HepG2 (cell line): ENCODE results near the gene NAPB. TPM values are rescaled to one million over a fixed set of nuclear protein-coding genes. Genes with fewer than 3 reads are reported as not detected.

Experiments used
- ARNT2 ChIP-seq: sonication (generic); formaldehyde crosslinking; IDR thresholded peaks from 2 replicates; pipeline ENCODE4 v1.8.0; 2022; ENCODE audit warnings: mild to moderate bottlenecking, low read depth, missing genetic modification reagents, moderate library complexity
- DPF2 ChIP-seq: sonication (generic); formaldehyde crosslinking; IDR thresholded peaks from 2 replicates; pipeline ENCODE4 v1.4.0; 2020; ENCODE audit warnings: mild to moderate bottlenecking, low read depth, missing genetic modification reagents, borderline replicate concordance
- ELF4 ChIP-seq: sonication (generic); formaldehyde crosslinking; IDR thresholded peaks from 2 replicates; pipeline ENCODE4 v1.5.0; 2020; ENCODE audit warnings: missing genetic modification reagents, mild to moderate bottlenecking, moderate library complexity, borderline replicate concordance
- ISX ChIP-seq: sonication (generic); formaldehyde crosslinking; conservative IDR thresholded peaks from 2 replicates; pipeline ENCODE4 v1.5.0; 2020; ENCODE audit warnings: missing genetic modification reagents
- KLF9 ChIP-seq: IDR thresholded peaks from 2 replicates; pipeline ENCODE4 v1.6.1; 2016; ENCODE audit warnings: low read depth
- NR2F6 ChIP-seq, 2 experiments: IDR thresholded peaks; 2 replicates each; pipeline ENCODE4 v1.6.1; 2016; ENCODE audit warnings: antibody characterized with exemption in 1 of 2, mild to moderate bottlenecking in 1 of 2
- PAX8 ChIP-seq: sonication (generic); formaldehyde crosslinking; IDR thresholded peaks from 2 replicates; pipeline ENCODE4 v1.8.0; 2022; ENCODE audit warnings: mild to moderate bottlenecking, missing genetic modification reagents, borderline replicate concordance
- RFXANK ChIP-seq: IDR thresholded peaks from 2 replicates; pipeline ENCODE4 v1.6.1; 2016
- TAF1 ChIP-seq: sonication (generic); formaldehyde crosslinking; IDR thresholded peaks from 2 replicates; pipeline ENCODE4 v1.4.0; 2020; ENCODE audit warnings: missing genetic modification reagents
- ZNF160 ChIP-seq: sonication (generic); formaldehyde crosslinking; IDR thresholded peaks from 2 replicates; pipeline ENCODE4 v1.8.0; 2022; ENCODE audit warnings: mild to moderate bottlenecking, inconsistent platforms, missing genetic modification reagents
- ZNF230 ChIP-seq: sonication (generic); formaldehyde crosslinking; IDR thresholded peaks from 2 replicates; pipeline ENCODE4 v1.4.0; 2020; ENCODE audit warnings: mild to moderate bottlenecking, missing genetic modification reagents
- ZNF264 ChIP-seq: sonication (generic); formaldehyde crosslinking; IDR thresholded peaks from 2 replicates; pipeline ENCODE4 v1.4.0; 2020; ENCODE audit warnings: missing genetic modification reagents
- ZNF547 ChIP-seq: sonication (generic); formaldehyde crosslinking; IDR thresholded peaks from 2 replicates; pipeline ENCODE4 v1.5.1; 2020; ENCODE audit warnings: mild to moderate bottlenecking, missing genetic modification reagents
- ZNF746 ChIP-seq: sonication (generic); formaldehyde crosslinking; IDR thresholded peaks from 2 replicates; pipeline ENCODE4 v1.8.0; 2022; ENCODE audit warnings: mild to moderate bottlenecking, missing genetic modification reagents
- ZNF777 ChIP-seq: sonication (generic); formaldehyde crosslinking; IDR thresholded peaks from 2 replicates; pipeline ENCODE4 v1.4.0; 2020; ENCODE audit warnings: missing genetic modification reagents
- polyA plus RNA-seq, 8 experiments: library from polyadenylated mRNA; depleted of rRNA in 3 of 8; stranded (reverse) in 7 of 8; unstranded in 1 of 8; fragments of >200 nt; fragmentation: Illumina TruSeq in 4 of 8; extraction: Trizol in 4 of 8; gene quantifications; 2 replicates each; pipeline versions ENCODE4 v1.2.1 to v1.2.3, GENCODE V29; 2011 to 2016; ENCODE audit warnings: low read depth in 4 of 8, missing spikeins in 1 of 8, mixed read lengths in 1 of 8; ENCODE audit not compliant: insufficient read depth in 1 of 8
- total RNA-seq, 5 experiments: library from RNA; depleted of rRNA; stranded (reverse); fragments of >200 nt; fragmentation: Illumina TruSeq; extraction: Trizol; gene quantifications; 2 replicates each; pipeline ENCODE4 v1.2.3, GENCODE V29; 2016; ENCODE audit warnings: low read depth in 1 of 5
- TF ChIP-seq, protein P1 (sequence below): sonication (generic); formaldehyde crosslinking; IDR thresholded peaks from 2 replicates; pipeline ENCODE4 v1.4.0; 2020; ENCODE audit warnings: missing genetic modification reagents
- TF ChIP-seq, protein P2 (sequence below): sonication (generic); formaldehyde crosslinking; IDR thresholded peaks from 2 replicates; pipeline ENCODE4 v1.4.0; 2020; ENCODE audit warnings: missing genetic modification reagents, borderline replicate concordance
- TF ChIP-seq, protein P3 (sequence below): IDR thresholded peaks from 2 replicates; pipeline ENCODE4 v1.6.1; 2016; ENCODE audit warnings: missing compliant biosample characterization, missing genetic modification reagents, borderline replicate concordance
- TF ChIP-seq, protein P4 (sequence below): sonication (generic); formaldehyde crosslinking; IDR thresholded peaks from 2 replicates; pipeline ENCODE4 v1.5.1; 2020; ENCODE audit warnings: missing genetic modification reagents, mild to moderate bottlenecking, borderline replicate concordance
- TF ChIP-seq, protein P5 (sequence below): sonication (generic); formaldehyde crosslinking; IDR thresholded peaks from 2 replicates; pipeline ENCODE4 v1.5.0; 2020; ENCODE audit warnings: mild to moderate bottlenecking, missing genetic modification reagents, borderline replicate concordance

NAPB gene
- total and polyA plus RNA-seq, 2 of the 13 experiments (the other 11 are each of a cell fraction or from before 2014, with no cell fraction given): 15.2 to 16.1 TPM

DNA sequence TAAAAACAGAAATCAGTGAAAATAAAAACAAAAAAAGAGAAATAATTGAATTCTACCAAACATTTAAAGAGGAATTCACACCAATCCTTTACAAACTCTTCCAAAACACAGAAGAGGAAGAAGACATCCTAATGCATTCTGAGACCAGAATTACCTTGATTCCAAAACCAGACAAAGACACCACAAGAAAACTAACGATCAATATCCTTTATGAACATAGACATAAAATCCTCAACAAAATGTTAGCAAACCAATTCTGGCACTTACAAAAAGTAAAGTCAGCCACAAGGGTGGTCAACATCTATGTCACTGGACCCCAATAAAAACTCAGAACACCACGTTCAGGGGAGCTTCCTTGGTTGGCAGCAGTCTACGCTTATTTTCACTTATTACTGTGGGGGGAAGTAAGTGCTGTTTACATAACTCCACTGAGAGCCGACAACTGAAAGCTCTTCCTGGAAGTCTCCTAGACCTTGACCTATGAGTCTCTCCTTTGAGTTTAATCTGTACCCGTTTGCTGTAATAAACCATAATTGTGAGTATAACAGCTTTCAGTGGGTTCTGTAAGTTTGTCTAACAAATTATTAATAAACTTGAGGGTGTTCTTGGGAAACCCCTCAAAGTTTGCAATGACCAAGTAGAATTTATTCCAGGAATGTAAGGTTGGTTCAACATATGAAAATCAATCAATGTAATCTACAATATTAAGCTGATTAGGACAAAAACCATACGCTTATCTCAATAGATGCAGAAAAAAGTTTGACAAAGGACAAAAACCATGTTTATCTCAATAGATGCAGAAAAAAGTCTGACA is 34.8 kb downstream of the NAPB start (continued):
- TF ChIP-seq KLF9: no peak
- TF ChIP-seq ZNF160 (CRISPR knock-in tag): no peak
- TF ChIP-seq ZNF230 (CRISPR knock-in tag): no peak
- no peak for TF ChIP-seq ARNT2 (CRISPR knock-in tag)
- TF ChIP-seq, protein P1, sequence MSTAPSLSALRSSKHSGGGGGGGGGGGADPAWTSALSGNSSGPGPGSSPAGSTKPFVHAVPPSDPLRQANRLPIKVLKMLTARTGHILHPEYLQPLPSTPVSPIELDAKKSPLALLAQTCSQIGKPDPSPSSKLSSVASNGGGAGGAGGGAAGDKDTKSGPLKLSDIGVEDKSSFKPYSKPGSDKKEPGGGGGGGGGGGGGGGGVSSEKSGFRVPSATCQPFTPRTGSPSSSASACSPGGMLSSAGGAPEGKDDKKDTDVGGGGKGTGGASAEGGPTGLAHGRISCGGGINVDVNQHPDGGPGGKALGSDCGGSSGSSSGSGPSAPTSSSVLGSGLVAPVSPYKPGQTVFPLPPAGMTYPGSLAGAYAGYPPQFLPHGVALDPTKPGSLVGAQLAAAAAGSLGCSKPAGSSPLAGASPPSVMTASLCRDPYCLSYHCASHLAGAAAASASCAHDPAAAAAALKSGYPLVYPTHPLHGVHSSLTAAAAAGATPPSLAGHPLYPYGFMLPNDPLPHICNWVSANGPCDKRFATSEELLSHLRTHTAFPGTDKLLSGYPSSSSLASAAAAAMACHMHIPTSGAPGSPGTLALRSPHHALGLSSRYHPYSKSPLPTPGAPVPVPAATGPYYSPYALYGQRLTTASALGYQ: peak; percentile 82; the same call in 1 of the 2 replicates
- TF ChIP-seq ISX: no peak
- TF ChIP-seq, protein P2, sequence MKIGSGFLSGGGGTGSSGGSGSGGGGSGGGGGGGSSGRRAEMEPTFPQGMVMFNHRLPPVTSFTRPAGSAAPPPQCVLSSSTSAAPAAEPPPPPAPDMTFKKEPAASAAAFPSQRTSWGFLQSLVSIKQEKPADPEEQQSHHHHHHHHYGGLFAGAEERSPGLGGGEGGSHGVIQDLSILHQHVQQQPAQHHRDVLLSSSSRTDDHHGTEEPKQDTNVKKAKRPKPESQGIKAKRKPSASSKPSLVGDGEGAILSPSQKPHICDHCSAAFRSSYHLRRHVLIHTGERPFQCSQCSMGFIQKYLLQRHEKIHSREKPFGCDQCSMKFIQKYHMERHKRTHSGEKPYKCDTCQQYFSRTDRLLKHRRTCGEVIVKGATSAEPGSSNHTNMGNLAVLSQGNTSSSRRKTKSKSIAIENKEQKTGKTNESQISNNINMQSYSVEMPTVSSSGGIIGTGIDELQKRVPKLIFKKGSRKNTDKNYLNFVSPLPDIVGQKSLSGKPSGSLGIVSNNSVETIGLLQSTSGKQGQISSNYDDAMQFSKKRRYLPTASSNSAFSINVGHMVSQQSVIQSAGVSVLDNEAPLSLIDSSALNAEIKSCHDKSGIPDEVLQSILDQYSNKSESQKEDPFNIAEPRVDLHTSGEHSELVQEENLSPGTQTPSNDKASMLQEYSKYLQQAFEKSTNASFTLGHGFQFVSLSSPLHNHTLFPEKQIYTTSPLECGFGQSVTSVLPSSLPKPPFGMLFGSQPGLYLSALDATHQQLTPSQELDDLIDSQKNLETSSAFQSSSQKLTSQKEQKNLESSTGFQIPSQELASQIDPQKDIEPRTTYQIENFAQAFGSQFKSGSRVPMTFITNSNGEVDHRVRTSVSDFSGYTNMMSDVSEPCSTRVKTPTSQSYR: peak; percentile 76
- no peak for TF ChIP-seq ZNF777 (CRISPR knock-in tag)
- no peak for TF ChIP-seq TAF1
- peak; percentile 55 for TF ChIP-seq ELF4 (CRISPR knock-in tag)
- TF ChIP-seq, protein P3, sequence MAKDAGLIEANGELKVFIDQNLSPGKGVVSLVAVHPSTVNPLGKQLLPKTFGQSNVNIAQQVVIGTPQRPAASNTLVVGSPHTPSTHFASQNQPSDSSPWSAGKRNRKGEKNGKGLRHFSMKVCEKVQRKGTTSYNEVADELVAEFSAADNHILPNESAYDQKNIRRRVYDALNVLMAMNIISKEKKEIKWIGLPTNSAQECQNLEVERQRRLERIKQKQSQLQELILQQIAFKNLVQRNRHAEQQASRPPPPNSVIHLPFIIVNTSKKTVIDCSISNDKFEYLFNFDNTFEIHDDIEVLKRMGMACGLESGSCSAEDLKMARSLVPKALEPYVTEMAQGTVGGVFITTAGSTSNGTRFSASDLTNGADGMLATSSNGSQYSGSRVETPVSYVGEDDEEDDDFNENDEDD (CRISPR knock-in tag): no peak
- TF ChIP-seq, protein P4, sequence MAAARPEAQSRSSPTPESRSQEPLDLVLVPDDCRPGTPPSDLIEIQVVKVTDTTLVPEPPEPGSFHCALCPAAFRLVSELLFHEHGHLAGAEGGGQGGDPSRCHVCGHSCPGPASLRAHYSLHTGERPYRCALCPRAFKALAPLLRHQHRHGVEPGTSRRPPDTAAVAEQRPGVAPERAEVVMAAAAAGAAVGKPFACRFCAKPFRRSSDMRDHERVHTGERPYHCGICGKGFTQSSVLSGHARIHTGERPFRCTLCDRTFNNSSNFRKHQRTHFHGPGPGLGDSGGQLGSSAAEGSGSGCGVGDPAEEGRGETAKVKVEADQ: no peak
- TF ChIP-seq ZNF264 (CRISPR knock-in tag): peak; percentile 69; the same call in 1 of the 2 replicates
- TF ChIP-seq DPF2 (CRISPR knock-in tag): 0 out of 2 replicates have a peak, but pooled peaks have one; percentile 29
- peak; percentile 87 for TF ChIP-seq NR2F6 (IDR thresholded peaks at IDR 0.05)
- TF ChIP-seq NR2F6 (CRISPR knock-in tag; IDR thresholded peaks at IDR 0.05): peak; percentile 91
- TF ChIP-seq, protein P5, sequence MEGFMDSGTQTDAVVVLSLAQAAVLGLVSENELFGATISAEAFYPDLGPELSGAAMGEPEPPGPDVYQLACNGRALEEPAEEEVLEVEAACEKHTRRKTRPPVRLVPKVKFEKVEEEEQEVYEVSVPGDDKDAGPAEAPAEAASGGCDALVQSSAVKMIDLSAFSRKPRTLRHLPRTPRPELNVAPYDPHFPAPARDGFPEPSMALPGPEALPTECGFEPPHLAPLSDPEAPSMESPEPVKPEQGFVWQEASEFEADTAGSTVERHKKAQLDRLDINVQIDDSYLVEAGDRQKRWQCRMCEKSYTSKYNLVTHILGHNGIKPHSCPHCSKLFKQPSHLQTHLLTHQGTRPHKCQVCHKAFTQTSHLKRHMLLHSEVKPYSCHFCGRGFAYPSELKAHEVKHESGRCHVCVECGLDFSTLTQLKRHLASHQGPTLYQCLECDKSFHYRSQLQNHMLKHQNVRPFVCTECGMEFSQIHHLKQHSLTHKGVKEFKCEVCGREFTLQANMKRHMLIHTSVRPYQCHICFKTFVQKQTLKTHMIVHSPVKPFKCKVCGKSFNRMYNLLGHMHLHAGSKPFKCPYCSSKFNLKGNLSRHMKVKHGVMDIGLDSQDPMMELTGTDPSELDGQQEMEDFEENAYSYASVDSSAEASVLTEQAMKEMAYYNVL: no peak
- TF ChIP-seq ZNF746 (CRISPR knock-in tag): no peak
- TF ChIP-seq RFXANK (CRISPR knock-in tag): no peak
- TF ChIP-seq ZNF547: no peak
- no peak for TF ChIP-seq PAX8 (CRISPR knock-in tag)
